ENCODE measurements around the gene ERCC6.

ERCC6 gene

DNA sequence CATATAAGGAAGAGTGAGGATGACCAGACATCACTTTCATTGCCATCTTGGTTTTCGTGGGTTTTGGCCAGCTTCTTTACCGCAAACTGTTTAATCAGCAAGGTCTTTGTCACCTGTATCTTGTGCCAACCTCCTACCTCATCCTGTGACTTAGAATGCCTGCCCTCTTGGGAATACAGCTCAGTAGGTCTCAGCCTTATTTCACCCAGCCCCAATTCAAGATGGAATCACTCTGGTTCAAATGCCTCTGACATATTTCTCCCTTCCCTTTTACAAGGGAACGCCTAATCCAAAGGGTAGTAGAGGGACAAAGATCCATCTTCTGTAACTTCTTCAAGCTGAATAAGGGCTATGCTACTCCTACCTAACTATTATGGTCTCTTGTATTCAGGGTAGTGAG is 4.7 kb upstream of the ERCC6 start:
- no peak for DNase-seq

DNA sequence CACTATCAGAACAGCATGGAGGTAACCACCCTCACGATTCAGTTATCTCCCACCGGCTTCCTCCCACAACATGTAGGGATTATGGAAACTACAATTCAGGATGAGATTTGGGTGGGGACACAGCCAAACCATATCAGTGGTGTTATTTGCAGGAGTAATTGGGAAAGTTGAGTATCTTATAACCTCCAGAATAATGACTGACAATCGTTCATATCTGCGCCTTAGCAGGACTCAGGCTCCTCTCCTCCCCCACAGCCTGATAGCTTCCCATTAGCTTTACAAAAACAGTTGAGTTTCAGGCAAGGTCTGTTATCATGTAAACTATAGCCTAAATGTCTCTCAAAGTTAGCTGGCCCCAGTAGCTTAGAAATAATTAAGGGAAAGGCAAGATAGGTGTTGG is 3.4 kb upstream of the ERCC6 start:
- no peak for DNase-seq

DNA sequence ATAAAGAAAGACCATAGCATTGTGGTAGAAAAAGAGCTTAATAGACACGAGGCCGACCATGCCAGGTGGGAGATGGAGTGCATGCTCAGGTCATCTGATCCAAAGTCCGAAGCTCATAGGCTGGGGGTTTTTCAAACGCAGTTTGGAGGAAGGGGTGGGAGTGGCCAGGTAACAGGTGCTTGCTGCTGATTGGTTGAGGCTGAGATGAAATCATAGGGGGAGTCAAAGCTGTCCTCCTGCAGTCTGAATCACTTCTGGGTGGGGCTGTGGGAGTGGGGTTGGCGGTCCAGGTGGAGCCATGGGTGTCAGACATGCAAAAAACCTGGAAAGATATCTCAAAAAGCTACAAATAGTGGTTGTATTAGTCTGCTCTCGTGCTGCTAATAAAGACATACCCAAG is 2.8 kb upstream of the ERCC6 start:
- no peak for DNase-seq

DNA sequence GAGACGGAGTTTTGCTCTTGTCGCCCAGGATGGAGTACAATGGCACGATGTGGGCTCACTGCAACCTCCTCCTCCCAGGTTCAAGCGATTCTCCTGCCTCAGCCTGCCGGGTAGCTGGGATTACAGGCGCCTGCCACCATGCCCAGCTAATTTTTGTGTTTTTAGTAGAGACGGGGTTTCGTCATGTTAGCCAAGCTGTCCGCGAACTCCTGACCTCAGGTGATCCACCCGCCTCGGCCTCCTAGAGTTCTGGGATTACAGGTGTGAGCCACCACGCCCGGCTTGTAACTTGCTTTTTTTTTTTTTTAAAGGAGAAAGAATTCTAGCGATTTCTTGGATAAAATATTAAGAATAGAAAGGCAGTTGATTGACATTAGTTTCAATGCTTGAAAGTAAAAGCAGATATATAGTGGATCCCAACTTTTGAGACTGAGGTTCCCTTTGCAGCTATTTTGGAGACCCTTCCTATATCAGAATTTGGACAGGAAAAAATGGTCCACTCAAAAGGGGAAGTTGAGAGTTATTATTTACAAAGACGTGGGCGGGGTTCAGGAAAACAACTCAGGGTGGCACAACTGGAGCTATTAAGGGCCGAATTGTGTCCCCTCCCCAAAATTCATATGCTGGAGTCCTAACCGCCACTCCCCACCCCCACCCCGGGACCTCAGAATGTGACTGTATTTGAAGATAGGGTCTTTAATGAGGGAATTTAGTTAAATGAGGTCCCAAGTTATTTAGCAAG is 1.3 kb upstream of the ERCC6 start:
- no peak for DNase-seq

DNA sequence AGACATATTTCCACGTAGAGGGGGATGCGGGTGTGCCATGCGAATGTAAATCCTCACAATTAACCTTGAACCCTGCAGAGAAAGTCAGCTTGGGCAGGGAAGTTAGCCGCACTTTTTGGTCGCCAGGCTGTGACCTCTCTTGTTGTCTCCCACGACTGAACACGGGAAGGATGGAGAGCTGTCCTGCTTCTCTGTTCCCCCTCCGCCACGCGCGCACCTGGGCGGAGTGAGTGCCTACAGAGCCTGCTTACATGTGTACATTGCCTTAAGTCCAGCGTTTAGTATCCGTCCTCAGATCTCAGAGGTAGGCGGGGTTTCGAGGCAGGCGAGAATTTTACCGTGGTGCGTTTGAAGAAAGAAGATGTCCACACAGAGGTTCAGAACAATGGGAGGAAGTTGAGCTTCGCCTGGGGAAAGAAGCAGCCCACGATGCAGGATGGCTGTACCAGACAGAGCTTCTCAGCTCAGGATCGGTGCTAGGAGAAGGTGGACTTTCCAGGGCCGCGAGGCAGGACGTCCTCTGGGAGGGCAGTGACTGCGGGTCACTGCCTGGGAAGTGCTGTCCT is 482 bp upstream of the ERCC6 start:
- DNase-seq: peak in 2 of 5 experiments; percentile 6 to 60

DNA sequence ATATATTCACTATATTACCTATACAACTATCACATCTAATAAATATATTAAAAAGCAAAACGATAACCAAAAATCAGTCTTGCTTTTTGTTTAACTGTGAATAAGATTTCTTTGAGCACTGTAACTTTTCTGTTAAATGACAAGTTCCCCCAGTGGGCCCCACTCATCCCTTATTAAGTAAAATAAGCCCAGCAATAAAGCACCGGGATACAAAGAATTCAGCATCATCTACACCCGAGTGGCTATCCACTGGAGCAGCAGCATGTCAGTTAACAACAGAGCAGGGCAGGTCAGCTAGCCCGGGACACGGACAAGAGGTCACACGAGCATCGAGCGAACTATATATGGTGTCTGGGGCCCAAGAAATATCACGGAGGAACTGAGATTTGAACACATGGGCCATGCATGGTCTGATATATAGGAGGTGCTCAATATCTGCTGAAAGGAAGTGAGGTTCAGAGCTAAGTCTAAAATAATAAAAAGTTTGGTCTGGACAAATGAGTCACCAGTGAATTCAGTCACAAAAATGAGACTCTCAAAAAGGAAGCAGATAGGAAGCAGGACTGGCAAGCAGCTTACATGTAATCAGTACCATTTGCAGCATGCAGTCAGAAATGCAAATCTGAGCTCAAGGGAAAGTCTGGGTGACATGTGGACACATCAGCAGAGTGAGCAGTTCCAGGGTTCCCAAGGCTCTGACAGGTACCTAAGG is 4.1 kb downstream of the ERCC6 start:
- DNase-seq: peak in 1 of 5 experiments; percentile 65

DNA sequence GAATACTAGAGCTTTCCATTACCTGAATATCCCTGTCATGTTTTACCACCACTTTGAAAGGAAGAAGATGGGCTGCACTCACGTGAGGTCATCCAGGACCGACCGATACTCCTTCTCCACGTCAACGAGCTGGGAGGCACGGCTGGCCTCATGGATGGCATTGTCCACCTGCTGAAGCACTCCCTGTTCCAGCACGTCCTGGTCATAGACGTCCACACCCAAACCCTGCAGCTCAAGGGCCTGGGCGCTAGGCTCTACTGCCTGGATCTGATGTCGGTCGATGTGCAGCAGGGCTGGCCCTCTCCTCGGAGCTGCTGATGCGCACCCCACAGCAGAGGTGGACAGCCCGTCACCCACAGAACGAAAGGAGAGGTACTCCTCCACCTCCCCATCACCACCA is 6.5 kb downstream of the ERCC6 start:
- DNase-seq: no peak

DNA sequence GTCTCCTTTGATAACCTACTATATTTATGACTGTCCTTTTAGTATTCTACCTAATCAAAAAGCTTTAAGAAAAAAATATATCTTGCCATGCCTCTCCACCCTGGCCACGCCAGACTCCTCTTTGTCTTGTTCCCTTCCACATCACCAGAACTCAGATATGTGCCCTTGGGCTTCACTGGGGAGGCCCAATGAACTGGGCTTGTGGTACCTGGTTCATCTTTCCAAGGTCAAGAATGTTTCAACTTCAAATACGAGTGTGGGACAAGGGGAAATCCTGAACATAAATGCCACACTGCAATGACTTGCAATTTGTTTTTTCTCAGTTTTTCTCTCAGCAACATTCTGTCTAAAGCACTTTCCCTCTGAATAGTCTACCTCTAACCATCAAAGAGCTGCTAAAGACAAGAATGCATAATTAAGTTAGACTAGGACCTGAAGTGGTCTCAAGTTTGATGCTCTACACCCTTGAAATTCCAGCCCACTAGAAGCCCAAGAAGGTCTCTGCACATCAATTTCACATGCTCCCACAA is 9.9 kb downstream of the ERCC6 start:
- no peak for DNase-seq

DNA sequence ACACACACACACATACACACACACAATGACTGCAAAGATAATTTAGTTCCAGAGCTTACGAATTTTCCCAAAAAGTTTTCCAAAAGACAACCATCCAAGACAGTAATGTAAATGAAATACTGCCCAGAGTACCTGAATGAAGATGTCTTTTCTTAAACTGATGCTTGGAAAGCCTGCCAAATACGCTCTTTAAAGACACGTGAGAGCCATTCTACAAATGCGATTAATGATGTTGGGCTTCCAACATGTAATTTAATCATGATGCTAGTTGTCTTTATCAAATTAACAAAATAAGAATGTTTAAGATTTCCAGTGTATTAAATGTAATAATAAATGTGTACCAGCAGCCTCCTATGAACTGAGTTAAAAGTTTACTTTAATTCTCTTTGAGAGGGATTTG is 11.1 kb downstream of the ERCC6 start:
- DNase-seq: no peak

DNA sequence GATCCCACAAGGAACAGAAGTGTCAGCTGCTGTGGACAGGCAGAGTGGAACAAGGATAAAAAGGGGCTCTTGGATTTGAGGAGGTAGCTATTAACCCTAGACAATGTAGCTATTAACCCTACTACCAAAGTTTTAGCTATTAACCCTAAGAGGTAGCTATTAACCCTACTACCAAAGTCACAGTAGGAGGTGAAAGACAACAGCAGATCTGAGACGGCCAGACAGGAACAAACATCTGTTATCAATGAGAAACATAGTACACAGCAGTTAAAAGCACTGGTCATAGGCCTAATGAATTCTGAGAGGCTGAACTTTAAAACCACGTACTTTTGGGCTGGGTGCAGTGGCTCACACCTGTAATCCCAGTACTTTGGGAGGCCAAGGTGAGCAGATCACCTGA is 11.9 kb downstream of the ERCC6 start:
- DNase-seq: no peak

DNA sequence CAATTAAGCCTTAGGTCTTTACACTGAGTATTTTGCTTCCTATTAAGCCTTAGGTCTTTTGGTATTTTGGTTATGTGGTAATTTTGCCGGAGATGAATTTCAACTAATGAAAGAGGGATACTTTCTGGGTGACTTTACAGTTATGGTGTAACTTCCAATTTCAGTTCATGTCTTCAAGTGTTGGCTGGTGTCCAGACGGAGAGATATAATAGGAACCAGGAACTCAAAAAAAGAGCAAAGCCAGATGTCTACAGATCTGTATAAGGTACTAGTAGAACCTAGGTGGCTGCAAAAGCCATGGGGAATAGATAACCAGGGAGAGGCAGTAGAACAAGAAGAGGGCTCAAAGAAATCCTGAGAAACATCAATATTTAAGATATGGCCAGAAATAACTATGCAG is 12.3 kb downstream of the ERCC6 start:
- DNase-seq: no peak

DNA sequence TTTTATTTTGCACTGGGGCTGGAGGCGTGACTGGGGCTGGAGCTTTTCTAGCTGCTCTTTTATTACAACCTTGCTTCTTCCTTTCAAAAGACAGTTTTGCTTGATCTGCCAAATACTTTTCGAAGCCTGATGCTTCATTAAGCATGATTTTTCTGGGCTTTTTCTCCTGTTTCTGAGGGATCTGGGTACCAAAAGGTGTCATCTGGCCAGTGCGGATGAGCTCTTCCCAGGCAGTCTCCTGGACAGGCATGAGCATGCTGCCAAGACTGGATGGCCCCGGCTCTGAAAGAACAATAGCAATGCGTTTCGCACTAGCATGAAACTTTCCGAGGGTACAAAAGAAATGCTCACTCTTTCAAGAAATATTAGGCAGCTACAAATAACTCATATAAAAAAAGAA is 14.4 kb downstream of the ERCC6 start:
- no peak for DNase-seq

DNA sequence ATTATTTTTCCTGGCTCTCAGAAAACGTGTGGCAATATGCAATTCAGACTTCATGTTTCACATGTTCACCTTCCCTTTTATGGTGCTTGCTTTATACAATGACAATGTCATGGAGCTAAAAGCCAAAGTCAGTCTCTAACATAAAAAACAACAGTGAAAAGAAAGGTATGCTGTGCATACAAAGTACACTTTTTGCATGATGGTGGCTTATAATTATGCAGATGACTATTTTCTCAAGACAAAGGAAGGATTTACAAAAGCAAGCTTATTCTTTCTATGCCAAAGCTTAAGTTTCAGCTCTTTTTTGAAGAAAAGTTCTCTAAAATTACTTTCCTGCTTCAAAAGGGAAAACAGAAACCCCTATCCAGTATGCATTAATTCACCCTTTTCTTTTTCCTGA is 15.6 kb downstream of the ERCC6 start:
- no peak for DNase-seq

DNA sequence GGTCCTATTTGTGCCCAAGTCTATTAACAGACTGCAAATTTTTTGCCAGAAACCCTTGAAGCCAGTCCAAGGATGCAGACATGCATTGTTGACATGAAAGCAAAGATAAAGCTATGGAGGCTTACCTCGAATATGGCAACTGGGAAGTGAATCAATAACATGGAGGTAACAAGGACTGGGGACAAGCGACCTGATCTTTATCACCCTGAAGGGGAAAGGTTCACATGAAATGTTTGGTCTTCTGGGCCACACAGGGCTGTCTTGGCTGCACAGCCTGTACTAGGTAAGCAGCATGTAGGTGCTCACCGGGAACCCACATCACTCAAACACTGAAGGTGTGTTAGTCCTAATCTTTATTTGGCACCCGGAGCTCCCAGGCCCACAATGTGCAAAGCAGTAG is 17.9 kb downstream of the ERCC6 start:
- no peak for DNase-seq

DNA sequence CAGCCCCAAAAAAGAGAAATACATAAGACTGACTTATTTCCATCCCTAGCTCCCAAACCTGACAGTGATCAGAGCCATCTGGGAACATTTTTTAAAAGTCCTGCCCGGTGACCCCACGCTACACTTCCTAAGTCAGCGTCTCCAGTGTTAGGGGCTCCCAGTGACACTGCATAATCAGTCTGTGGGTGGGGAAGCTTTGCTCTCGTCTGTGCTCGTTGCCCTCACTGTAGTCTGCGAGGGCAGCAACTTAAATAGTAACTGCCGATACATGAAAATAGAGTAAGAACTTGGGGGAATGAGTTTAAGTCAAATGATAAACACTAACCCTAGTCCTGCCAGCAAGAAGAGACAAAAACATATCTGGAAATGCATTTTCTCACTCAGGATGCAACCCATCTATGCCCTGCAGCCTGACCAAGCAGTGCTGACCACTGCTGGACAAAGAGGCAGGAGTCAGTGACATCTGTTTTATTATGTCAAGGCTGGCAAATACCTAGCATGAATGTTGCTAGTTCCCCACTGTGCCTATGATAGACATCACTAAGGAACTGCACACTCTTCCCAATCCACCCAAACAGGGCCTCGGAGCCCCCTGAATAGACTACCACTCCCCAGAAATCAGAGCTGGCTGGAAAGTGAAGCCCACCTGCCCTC is 18.7 kb downstream of the ERCC6 start:
- DNase-seq: no peak

DNA sequence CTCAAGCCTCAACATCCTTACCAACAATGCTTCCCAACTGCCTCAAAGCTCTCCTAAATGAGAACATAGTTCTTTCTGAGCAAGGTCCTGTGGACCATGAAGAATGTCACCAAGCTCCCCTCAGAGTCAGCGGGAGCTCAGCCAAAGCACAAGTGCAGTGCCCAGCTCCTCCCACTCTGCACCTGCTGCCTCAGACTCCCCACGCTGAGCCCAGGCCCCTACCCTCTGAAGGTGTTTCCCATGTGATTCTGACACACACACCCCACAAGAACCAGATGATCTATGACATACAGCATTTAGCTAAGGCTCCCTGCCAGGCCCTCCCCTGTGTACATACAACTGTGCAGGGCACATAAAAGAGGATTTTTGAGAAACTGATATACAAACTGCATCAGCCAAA is 19.2 kb downstream of the ERCC6 start:
- no peak for DNase-seq

DNA sequence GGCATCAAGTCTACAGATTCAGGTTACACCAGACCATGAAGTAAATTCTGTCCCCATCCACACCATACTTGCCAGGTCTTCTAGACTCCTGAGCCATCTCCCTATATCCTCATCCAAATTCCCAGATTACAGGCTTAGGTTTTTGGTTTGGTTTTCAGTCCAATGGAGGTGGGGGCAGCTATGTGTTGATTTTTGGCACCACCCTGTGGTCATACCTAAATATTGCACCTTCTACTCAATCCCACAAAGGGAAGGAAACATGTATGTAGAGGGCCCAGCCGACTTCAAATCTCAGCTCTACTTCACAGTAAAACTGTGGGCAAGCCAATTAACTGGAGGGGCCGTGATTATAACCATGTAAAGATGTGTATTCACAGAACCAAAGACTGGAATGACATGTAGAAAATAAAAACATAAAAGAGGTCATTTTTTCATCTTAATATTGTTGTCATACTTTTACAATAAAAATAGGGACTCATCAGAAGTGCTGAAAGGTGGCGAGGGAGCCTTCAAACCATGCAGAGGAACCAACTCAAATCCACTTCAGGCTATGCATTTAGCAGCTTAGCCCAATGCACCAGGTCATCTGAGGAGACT is 19.8 kb downstream of the ERCC6 start:
- peak in 1 of 5 experiments; percentile 46 for DNase-seq

DNA sequence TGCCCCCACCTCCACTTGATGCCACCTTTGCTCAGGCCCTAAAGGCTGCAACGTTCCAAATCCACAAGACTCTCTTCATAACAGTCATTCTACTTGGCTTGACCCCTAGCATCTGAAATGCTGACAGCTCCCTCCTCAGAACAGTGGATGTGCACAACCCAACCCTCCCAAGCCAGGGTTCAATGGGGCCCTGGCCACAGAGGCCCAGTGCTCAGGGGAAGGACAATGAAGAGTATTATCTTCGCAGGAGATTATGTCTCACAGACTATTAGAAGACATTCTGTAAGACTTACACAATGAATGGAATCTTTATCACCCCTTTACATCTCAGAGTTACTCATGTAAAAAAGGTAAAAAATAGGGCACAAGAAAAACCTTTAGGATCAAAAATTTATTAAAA is 20.4 kb downstream of the ERCC6 start:
- no peak for DNase-seq

DNA sequence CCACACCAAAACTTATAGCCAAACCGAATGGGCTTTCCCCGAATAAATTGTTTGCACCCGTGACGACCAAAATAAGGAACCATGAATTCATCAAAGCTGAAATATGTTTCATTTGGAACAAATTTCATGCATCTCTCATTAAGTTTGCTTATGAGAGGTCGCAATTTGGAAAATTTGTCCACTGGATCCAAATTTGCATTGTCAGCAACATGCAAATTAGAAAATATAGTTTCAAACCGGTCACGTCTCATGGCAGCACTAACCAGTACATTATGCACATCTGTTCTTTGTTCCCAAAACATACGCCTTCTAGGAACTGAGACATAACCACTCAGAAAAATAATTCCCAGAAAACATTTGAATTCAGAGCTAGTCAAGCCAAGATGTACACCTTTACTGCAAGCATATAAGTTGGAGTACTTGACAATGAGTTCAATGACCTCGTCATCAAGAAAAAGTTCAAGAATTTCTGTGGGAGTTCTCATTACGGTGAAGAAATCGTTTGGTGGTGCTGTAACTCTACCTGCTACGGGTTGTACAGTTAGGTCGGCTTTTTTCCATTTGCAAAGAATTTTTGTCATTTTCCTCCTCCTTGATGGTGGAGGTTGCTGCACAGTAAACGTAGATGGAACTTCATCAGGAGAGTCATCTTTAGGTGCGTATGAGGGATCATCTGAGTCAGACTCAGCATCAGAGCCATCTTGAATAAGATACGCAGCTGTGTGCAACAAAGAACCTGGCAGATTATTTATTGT is 22.5 kb downstream of the ERCC6 start:
- no peak for DNase-seq

DNA sequence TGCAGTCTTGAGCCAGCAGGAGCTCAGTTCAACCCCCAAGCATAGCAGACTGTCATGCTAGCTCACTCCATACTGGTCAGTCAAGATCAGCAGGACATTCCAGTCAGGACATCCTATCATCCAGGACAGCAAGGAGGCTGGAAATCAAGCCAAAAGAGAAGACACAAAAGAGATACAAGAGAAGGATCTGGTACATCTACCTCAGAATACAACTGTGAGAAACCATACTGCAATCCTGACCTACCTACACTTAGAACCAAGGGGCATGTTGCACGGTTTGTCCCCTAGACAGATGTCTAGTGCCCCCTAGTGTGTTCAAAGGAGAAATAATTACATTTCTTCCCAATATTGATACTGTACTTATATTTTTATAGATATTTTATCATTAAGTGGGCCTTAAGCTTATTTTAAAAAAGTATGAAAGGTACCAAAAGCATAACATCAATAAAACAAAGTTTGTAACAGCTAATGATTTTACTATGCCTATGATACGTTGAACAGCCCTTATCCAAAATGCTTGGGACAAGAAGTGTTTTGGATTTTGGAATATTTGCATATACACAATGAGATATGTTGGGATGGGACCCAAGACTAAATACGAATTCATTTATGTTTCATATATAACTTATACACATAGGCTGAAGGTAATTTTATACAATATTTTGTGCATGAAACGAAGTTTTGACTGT is 26.7 kb downstream of the ERCC6 start:
- DNase-seq: peak in 2 of 5 experiments; percentile 12 to 67

DNA sequence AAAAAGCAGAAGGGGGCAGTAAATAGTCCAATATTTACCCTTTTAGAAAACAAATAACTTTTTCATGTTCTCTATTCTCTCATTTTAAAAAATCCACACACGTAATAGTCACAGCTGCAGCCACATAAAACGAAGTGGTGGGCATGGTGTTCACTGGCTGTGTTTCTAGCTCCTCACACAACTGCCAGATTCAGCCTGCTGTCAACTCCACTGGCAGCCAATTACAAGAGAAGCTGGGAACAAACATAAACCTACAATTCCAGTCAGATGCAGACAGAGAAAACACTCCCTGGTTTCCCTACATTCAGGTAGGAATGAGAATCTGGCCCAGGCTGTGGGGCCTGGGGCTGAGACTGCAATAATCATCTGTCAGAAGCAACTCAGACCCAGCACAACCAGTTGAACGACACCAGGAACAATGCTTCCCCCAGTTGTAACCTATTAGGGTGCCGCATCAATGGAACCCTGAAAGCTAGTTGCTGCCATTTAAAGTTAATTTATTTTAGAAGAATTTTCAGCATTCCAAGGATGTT is 29.1 kb downstream of the ERCC6 start:
- no peak for DNase-seq

Measured in T-helper 2 cell (primary cell).